Measurements from ENCODE around the gene ANKS3.

The ANKS3 gene

DNA sequence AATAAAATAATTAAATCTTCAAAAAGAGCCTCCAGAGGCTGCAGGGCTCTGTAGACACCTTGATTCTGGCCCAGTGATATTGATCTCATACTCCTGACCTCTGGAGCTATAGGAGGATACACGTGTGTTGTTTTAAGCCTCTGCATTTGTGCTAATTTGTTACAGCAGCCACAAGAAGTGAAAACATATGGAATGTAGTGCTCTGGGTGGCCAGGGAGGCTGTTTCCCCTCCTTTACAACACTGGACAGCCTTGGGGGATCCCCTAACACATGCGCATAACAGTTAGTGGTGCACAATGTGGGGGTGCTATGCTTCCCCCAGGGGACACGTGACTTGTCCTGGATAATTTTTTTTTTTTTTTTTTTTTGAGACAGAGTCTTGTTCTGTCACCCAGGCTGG lies 37.6 kb upstream of the ANKS3 start:
- no CpG with 5 or more reads among the region's 3 CpGs for WGBS, 2 donors (ENCODE audit: extremely low coverage in 2 of 2, insufficient read length in 2 of 2, insufficient replicate concordance in 1 of 2)
- no peak overlapping the region for H4K8ac ChIP-seq (ENCODE audit: low read depth, low read length)
- H3K4me3 ChIP-seq (ENCODE audit: low read length in 2 of 2), result no peak overlapping the region
- H3K18ac ChIP-seq (ENCODE audit: low read length), result no peak overlapping the region
- no peak overlapping the region for H2BK15ac ChIP-seq (ENCODE audit: low read length)
- H2BK120ac ChIP-seq (ENCODE audit: low read depth, low read length), result no peak overlapping the region
- no peak overlapping the region for H3K23ac ChIP-seq (ENCODE audit: low read depth, low read length, poor library complexity)
- peak overlapping the region; percentile 84 for H2BK12ac ChIP-seq (ENCODE audit: low read length)
- peaks cover 3 to 4% of the 10 kb centered on the region in 2 donors for H3K4me1 ChIP-seq (ENCODE audit: control insufficient read depth in 2 of 2, insufficient read depth in 1 of 2, low read depth in 1 of 2, low read length in 2 of 2)
- H3K14ac ChIP-seq (ENCODE audit: low read length), result no peak overlapping the region
- H3K79me1 ChIP-seq (ENCODE audit: low read depth, low read length), result no peaks in the 10 kb centered on the region
- H3K4me2 ChIP-seq (ENCODE audit: insufficient read depth, low read length, poor library complexity, severe bottlenecking), result no peak overlapping the region
- no peak overlapping the region for H2BK5ac ChIP-seq (ENCODE audit: low read length)
- H2AK5ac ChIP-seq (ENCODE audit: low read depth, low read length), result no peak overlapping the region
- H3K9ac ChIP-seq (ENCODE audit: low read depth, low read length, poor library complexity), result no peak overlapping the region
- no peaks in the 10 kb centered on the region for H3K27me3 ChIP-seq (ENCODE audit: control insufficient read depth in 3 of 3, insufficient read depth in 3 of 3, low read depth in 1 of 3, low read length in 3 of 3)
- peak overlapping the region; percentile 27 for H2AFZ ChIP-seq (ENCODE audit: low read length)
- no peak for DNase-seq (ENCODE audit: low spot score)
- no peak overlapping the region for H4K91ac ChIP-seq (ENCODE audit: low read depth, low read length, poor library complexity)
- H3K9me3 ChIP-seq (replicated peaks in 1 of 2; ENCODE audit: control insufficient read depth in 2 of 2, insufficient read depth in 1 of 2, low read depth in 1 of 2, low read length in 2 of 2), result no peaks in the 10 kb centered on the region
- no peak overlapping the region for H3K4ac ChIP-seq (ENCODE audit: low read length)
- no peak overlapping the region for H3K27ac ChIP-seq (replicated peaks; ENCODE audit: low read length)
- H3K36me3 ChIP-seq (replicated peaks in 1 of 2; ENCODE audit: control insufficient read depth in 2 of 2, insufficient read depth in 2 of 2, low read length in 2 of 2), result no peaks in the 10 kb centered on the region

DNA sequence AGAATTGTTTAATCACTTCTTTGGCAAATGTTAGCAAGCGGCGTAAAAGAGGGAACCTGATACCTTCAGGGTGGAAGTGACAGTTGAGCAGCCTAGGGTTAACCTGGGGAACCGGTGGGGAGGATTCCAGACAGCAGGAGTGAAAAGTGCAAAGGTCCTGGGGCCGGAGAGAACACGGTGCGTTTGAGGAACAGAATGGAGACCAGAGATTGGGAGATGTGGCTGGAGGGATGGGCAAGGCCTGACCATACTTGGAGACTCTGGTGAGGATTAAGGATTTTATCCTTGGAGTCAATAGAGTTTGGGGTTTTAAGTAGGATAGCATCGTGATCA lies 35.2 kb upstream of the ANKS3 start:
- peak overlapping the region in 1 of 2 donors; percentile 78 for H3K4me3 ChIP-seq (ENCODE audit: low read length in 2 of 2)
- no peaks in the 10 kb centered on the region for H3K79me1 ChIP-seq (ENCODE audit: low read depth, low read length)
- DNase-seq (ENCODE audit: low spot score), result no peak
- H2BK12ac ChIP-seq (ENCODE audit: low read length), result no peak overlapping the region
- peak overlapping the region; percentile 2 for H2AK5ac ChIP-seq (ENCODE audit: low read depth, low read length)
- no peak overlapping the region for H2BK5ac ChIP-seq (ENCODE audit: low read length)
- peaks cover 3 to 14% of the 10 kb centered on the region in 2 donors for H3K36me3 ChIP-seq (replicated peaks in 1 of 2; ENCODE audit: control insufficient read depth in 2 of 2, insufficient read depth in 2 of 2, low read length in 2 of 2)
- H3K4me1 ChIP-seq (ENCODE audit: control insufficient read depth in 2 of 2, insufficient read depth in 1 of 2, low read depth in 1 of 2, low read length in 2 of 2), result peaks cover 6% of the 10 kb centered on the region in 2 donors
- H3K9ac ChIP-seq (ENCODE audit: low read depth, low read length, poor library complexity), result no peak overlapping the region
- H3K4ac ChIP-seq (ENCODE audit: low read length), result no peak overlapping the region
- no peak overlapping the region for H3K14ac ChIP-seq (ENCODE audit: low read length)
- H2BK120ac ChIP-seq (ENCODE audit: low read depth, low read length), result no peak overlapping the region
- no peak overlapping the region for H4K91ac ChIP-seq (ENCODE audit: low read depth, low read length, poor library complexity)
- WGBS, 2 donors (ENCODE audit: extremely low coverage in 2 of 2, insufficient read length in 2 of 2, insufficient replicate concordance in 1 of 2), result no CpG with 5 or more reads among the region's 7 CpGs
- no peak overlapping the region for H3K23ac ChIP-seq (ENCODE audit: low read depth, low read length, poor library complexity)
- no peak overlapping the region for H3K18ac ChIP-seq (ENCODE audit: low read length)
- no peak overlapping the region for H3K4me2 ChIP-seq (ENCODE audit: insufficient read depth, low read length, poor library complexity, severe bottlenecking)
- H3K9me3 ChIP-seq (replicated peaks in 1 of 2; ENCODE audit: control insufficient read depth in 2 of 2, insufficient read depth in 1 of 2, low read depth in 1 of 2, low read length in 2 of 2), result no peaks in the 10 kb centered on the region
- H2BK15ac ChIP-seq (ENCODE audit: low read length), result no peak overlapping the region
- peak overlapping the region; percentile 96 for H2AFZ ChIP-seq (ENCODE audit: low read length)
- no peaks in the 10 kb centered on the region for H3K27me3 ChIP-seq (ENCODE audit: control insufficient read depth in 3 of 3, insufficient read depth in 3 of 3, low read depth in 1 of 3, low read length in 3 of 3)
- no peak overlapping the region for H4K8ac ChIP-seq (ENCODE audit: low read depth, low read length)
- H3K27ac ChIP-seq (replicated peaks; ENCODE audit: low read length), result no peak overlapping the region

DNA sequence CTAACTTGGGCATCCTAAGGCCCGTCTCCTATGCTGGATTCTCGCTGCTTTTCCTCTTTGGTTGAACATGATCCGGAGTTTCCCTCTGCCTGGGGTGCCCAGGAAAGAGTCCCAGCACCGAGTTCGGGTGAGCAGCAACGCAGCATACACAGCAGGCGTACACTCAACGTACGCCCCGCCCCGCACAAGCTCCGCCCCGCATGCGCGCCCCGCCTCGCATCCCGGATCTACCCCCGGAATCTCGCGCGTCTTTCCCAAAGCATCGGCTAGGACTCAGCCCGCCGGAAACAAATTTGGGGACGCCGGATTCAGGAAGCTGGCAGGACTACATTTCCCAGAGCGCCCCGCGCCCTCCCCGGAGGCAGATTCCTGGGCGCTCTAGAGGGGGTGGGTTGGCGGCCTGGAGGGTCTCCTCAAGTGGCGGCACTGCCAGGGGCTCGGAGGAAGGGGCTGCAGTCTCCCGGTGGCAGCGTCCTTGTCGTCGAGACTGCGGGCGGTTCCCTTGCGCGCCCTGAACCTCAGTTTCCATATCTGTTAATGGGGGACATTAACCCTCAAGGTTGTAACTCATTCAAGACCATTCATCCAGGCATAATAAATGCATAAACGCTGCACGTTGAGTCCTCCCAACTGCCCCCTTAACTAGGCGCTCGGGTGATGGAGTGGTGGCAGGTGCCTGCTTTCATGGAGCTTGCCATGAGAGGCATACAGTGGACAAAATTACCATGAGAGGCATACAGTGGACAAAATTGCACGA lies 34.7 kb upstream of the ANKS3 start:
- no peak overlapping the region for H2BK120ac ChIP-seq (ENCODE audit: low read depth, low read length)
- peak overlapping the region; percentile 49 for H3K18ac ChIP-seq (ENCODE audit: low read length)
- peak overlapping the region; percentile 2 for H2AK5ac ChIP-seq (ENCODE audit: low read depth, low read length)
- no CpG with 5 or more reads among the region's 48 CpGs for WGBS, 2 donors (ENCODE audit: extremely low coverage in 2 of 2, insufficient read length in 2 of 2, insufficient replicate concordance in 1 of 2)
- no peak overlapping the region for H3K14ac ChIP-seq (ENCODE audit: low read length)
- H3K27me3 ChIP-seq (ENCODE audit: control insufficient read depth in 3 of 3, insufficient read depth in 3 of 3, low read depth in 1 of 3, low read length in 3 of 3), result no peaks in the 10 kb centered on the region
- no peak overlapping the region for H3K23ac ChIP-seq (ENCODE audit: low read depth, low read length, poor library complexity)
- peak overlapping the region; percentile 49 to 79 for H3K4me3 ChIP-seq (ENCODE audit: low read length in 2 of 2)
- H3K4me2 ChIP-seq (ENCODE audit: insufficient read depth, low read length, poor library complexity, severe bottlenecking), result peak overlapping the region; percentile 81
- no peak overlapping the region for H2BK15ac ChIP-seq (ENCODE audit: low read length)
- H3K4me1 ChIP-seq (ENCODE audit: control insufficient read depth in 2 of 2, insufficient read depth in 1 of 2, low read depth in 1 of 2, low read length in 2 of 2), result peaks cover 4 to 6% of the 10 kb centered on the region in 2 donors
- H3K4ac ChIP-seq (ENCODE audit: low read length), result no peak overlapping the region
- H4K8ac ChIP-seq (ENCODE audit: low read depth, low read length), result no peak overlapping the region
- peak overlapping the region; percentile 96 for H2AFZ ChIP-seq (ENCODE audit: low read length)
- H3K79me1 ChIP-seq (ENCODE audit: low read depth, low read length), result no peaks in the 10 kb centered on the region
- no peak overlapping the region for H2BK5ac ChIP-seq (ENCODE audit: low read length)
- no peak overlapping the region for H3K9ac ChIP-seq (ENCODE audit: low read depth, low read length, poor library complexity)
- H2BK12ac ChIP-seq (ENCODE audit: low read length), result no peak overlapping the region
- no peak overlapping the region for H4K91ac ChIP-seq (ENCODE audit: low read depth, low read length, poor library complexity)
- H3K9me3 ChIP-seq (replicated peaks in 1 of 2; ENCODE audit: control insufficient read depth in 2 of 2, insufficient read depth in 1 of 2, low read depth in 1 of 2, low read length in 2 of 2), result no peaks in the 10 kb centered on the region
- peak overlapping the region; percentile 32 for H3K27ac ChIP-seq (replicated peaks; ENCODE audit: low read length)
- peaks cover 4 to 19% of the 10 kb centered on the region in 2 donors for H3K36me3 ChIP-seq (replicated peaks in 1 of 2; ENCODE audit: control insufficient read depth in 2 of 2, insufficient read depth in 2 of 2, low read length in 2 of 2)
- peak; percentile 96 for DNase-seq (ENCODE audit: low spot score)

DNA sequence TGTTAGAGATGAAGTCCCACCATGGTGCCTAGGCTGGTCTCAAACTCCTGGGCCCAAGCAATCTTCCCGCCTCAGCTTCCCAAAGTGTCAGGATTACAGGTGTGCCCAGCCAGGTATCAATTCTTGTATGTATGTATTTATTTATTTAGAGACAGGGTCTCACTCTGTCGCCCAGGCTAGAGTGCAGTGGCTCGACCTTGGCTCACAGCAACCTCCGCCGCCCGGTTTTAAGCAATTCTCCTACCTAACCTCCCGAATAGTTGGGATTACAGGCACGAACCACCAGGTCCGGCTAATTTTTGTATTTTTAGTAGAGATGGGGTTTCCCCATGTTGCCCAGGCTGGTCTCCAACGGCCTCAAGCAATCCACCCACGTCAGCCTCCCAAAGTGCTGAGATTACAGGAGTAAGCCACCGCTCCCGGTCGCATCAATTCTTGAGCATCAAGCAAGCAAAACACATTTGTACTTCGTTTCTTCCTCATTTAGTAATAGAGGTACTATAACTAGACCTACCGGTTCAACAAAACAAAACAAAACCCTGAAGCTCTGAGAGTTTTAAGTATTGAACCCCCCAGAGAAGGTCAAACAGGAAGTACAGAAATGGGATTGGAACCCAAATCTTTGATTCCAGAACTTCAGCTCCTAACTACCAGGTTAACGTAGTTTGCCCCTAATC lies 33.9 kb upstream of the ANKS3 start:
- peaks cover 7 to 26% of the 10 kb centered on the region in 2 donors for H3K36me3 ChIP-seq (replicated peaks in 1 of 2; ENCODE audit: control insufficient read depth in 2 of 2, insufficient read depth in 2 of 2, low read length in 2 of 2)
- no peak overlapping the region for H2BK15ac ChIP-seq (ENCODE audit: low read length)
- H4K8ac ChIP-seq (ENCODE audit: low read depth, low read length), result no peak overlapping the region
- DNase-seq (ENCODE audit: low spot score), result no peak
- H4K91ac ChIP-seq (ENCODE audit: low read depth, low read length, poor library complexity), result no peak overlapping the region
- H3K4me2 ChIP-seq (ENCODE audit: insufficient read depth, low read length, poor library complexity, severe bottlenecking), result peak overlapping the region; percentile 63
- no CpG with 5 or more reads among the region's 17 CpGs for WGBS, 2 donors (ENCODE audit: extremely low coverage in 2 of 2, insufficient read length in 2 of 2, insufficient replicate concordance in 1 of 2)
- H3K18ac ChIP-seq (ENCODE audit: low read length), result no peak overlapping the region
- no peak overlapping the region for H2AK5ac ChIP-seq (ENCODE audit: low read depth, low read length)
- no peak overlapping the region for H3K9ac ChIP-seq (ENCODE audit: low read depth, low read length, poor library complexity)
- H3K4me1 ChIP-seq (ENCODE audit: control insufficient read depth in 2 of 2, insufficient read depth in 1 of 2, low read depth in 1 of 2, low read length in 2 of 2), result peaks cover 4 to 6% of the 10 kb centered on the region in 2 donors
- peak overlapping the region; percentile 32 for H3K27ac ChIP-seq (replicated peaks; ENCODE audit: low read length)
- no peak overlapping the region for H3K23ac ChIP-seq (ENCODE audit: low read depth, low read length, poor library complexity)
- H3K27me3 ChIP-seq (ENCODE audit: control insufficient read depth in 3 of 3, insufficient read depth in 3 of 3, low read depth in 1 of 3, low read length in 3 of 3), result no peaks in the 10 kb centered on the region
- H3K4ac ChIP-seq (ENCODE audit: low read length), result no peak overlapping the region
- H3K4me3 ChIP-seq (ENCODE audit: low read length in 2 of 2), result peak overlapping the region; percentile 49 to 79
- no peaks in the 10 kb centered on the region for H3K79me1 ChIP-seq (ENCODE audit: low read depth, low read length)
- no peak overlapping the region for H2BK5ac ChIP-seq (ENCODE audit: low read length)
- H3K14ac ChIP-seq (ENCODE audit: low read length), result no peak overlapping the region
- H3K9me3 ChIP-seq (replicated peaks in 1 of 2; ENCODE audit: control insufficient read depth in 2 of 2, insufficient read depth in 1 of 2, low read depth in 1 of 2, low read length in 2 of 2), result no peaks in the 10 kb centered on the region
- H2BK12ac ChIP-seq (ENCODE audit: low read length), result no peak overlapping the region
- H2BK120ac ChIP-seq (ENCODE audit: low read depth, low read length), result no peak overlapping the region
- H2AFZ ChIP-seq (ENCODE audit: low read length), result peak overlapping the region; percentile 96

Measured in neuronal stem cell (in vitro differentiated cells).